ENCODE data around the gene HDAC1.

The HDAC1 gene

GRCh38 chr1:32361674-32362473, 70.0 kb downstream of the HDAC1 start:
- Histone ChIP-seq H3K27ac (peak overlapping the region; percentile 70), H3K9me3 (ENCODE audit: severe bottlenecking) (no peaks in the 10 kb centered on the region), H3K36me3 (peaks cover 34% of the 10 kb centered on the region), H3K4me3 (ENCODE audit: low read depth, low read length) (peak overlapping the region; percentile 49), H3K27me3 (ENCODE audit: insufficient read depth, low read depth, severe bottlenecking) (no peaks in the 10 kb centered on the region)
- TF ChIP-seq CTCF (IDR thresholded peaks at IDR 0.05; ENCODE audit: low read depth, low read length), result peak; percentile 73
- peak; percentile 76 for DNase-seq

- TF ChIP-seq CTCF (IDR thresholded peaks at IDR 0.05; ENCODE audit: low read depth, low read length), result no peak
- H3K9me3 ChIP-seq (ENCODE audit: severe bottlenecking), result no peaks in the 10 kb centered on the region
- DNase-seq, result no peak
- peak within 1 kb of the TSS; percentile 49 for H3K4me3 ChIP-seq (ENCODE audit: low read depth, low read length)
- no peaks in the 10 kb centered on the region for H3K27me3 ChIP-seq (ENCODE audit: insufficient read depth, low read depth, severe bottlenecking)
- H3K27ac ChIP-seq, result peak within 1 kb of the TSS; percentile 70
- H3K36me3 ChIP-seq, result peaks cover 42% of the 10 kb centered on the region
Observed at GRCh38 chr1:32362474-32363313, 70.8 kb downstream of the HDAC1 start, which contains the start of the genes FAM229A and TSSK3. TSS of gene FAM229A (minus strand) at chr1:32362485. CDS start at chr1:32362091, 394 bp downstream. TSS of gene TSSK3 (plus strand) at chr1:32362539. CDS start at chr1:32362702, 163 bp downstream.

GRCh38 chr1:32363713-32364112, 71.8 kb downstream of the HDAC1 start:
- TF ChIP-seq CTCF (IDR thresholded peaks at IDR 0.05; ENCODE audit: low read depth, low read length), result no peak
- Histone ChIP-seq H3K27me3 (ENCODE audit: insufficient read depth, low read depth, severe bottlenecking) (no peaks in the 10 kb centered on the region), H3K9me3 (ENCODE audit: severe bottlenecking) (no peaks in the 10 kb centered on the region), H3K4me3 (ENCODE audit: low read depth, low read length) (no peak overlapping the region), H3K36me3 (peaks cover 52% of the 10 kb centered on the region), H3K27ac (no peak overlapping the region)
- no peak for DNase-seq

DNA sequence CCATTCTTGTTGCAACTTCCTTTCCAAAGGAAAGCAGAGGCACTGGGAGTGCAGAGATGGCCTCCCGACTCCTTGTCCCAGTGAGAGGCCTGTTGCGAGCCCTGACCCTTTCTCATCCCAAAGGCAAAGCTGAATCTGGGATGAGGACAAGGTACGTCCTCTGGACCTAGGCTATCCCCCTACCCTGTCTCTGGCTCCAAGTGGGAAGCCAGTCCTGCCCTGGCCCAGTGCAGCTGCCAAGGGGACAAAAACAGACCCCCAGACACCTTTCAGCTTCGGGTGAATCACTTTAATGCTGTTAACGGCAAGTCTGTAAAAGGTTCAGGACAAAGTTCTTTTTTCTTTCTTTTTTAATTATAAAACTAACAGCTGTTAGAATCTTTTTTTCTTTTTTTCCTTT, 73.0 kb downstream of the HDAC1 start:
- Histone ChIP-seq H3K27me3 (ENCODE audit: insufficient read depth, low read depth, severe bottlenecking) (no peaks in the 10 kb centered on the region), H3K27ac (no peak overlapping the region), H3K9me3 (ENCODE audit: severe bottlenecking) (no peaks in the 10 kb centered on the region), H3K4me3 (ENCODE audit: low read depth, low read length) (no peak overlapping the region), H3K36me3 (peaks cover 62% of the 10 kb centered on the region)
- no peak for TF ChIP-seq CTCF (IDR thresholded peaks at IDR 0.05; ENCODE audit: low read depth, low read length)
- no peak for DNase-seq

- Histone ChIP-seq H3K9me3 (ENCODE audit: severe bottlenecking) (no peaks in the 10 kb centered on the region), H3K4me3 (ENCODE audit: low read depth, low read length) (no peak overlapping the region), H3K27me3 (ENCODE audit: insufficient read depth, low read depth, severe bottlenecking) (no peaks in the 10 kb centered on the region), H3K36me3 (peaks cover 62% of the 10 kb centered on the region), H3K27ac (no peak overlapping the region)
- DNase-seq, result no peak
- no peak for TF ChIP-seq CTCF (IDR thresholded peaks at IDR 0.05; ENCODE audit: low read depth, low read length)
Observed at GRCh38 chr1:32365445-32365844, 73.6 kb downstream of the HDAC1 start.
